Gastroesophageal sphincter (tissue), 3 donors: ENCODE data around the gene NFYC.

Experiments
- EP300 ChIP-seq: sonication (generic); formaldehyde crosslinking; IDR thresholded peaks from one replicate; pipeline ENCODE4 v1.6.1; 2017; ENCODE audit warnings: antibody characterized with exemption, mild to moderate bottlenecking
- POLR2A ChIP-seq, 2 donors: fragments of 450-650 bp; IDR thresholded peaks; one replicate each; pipeline ENCODE4 v1.6.1; 2017; ENCODE audit warnings: antibody characterized with exemption in 2 of 2, mild to moderate bottlenecking in 2 of 2, moderate library complexity in 1 of 2
- TF ChIP-seq, protein P1 (sequence below), 4 experiments: fragments of 200-600 bp in 2 of 4; fragments of 450-650 bp in 2 of 4; sonication (generic) in 1 of 4; IDR thresholded peaks; one replicate each; pipeline ENCODE4 v1.5.1; 2017 to 2019; ENCODE audit warnings: antibody characterized with exemption in 4 of 4, mild to moderate bottlenecking in 2 of 4, moderate library complexity in 2 of 4

DNA sequence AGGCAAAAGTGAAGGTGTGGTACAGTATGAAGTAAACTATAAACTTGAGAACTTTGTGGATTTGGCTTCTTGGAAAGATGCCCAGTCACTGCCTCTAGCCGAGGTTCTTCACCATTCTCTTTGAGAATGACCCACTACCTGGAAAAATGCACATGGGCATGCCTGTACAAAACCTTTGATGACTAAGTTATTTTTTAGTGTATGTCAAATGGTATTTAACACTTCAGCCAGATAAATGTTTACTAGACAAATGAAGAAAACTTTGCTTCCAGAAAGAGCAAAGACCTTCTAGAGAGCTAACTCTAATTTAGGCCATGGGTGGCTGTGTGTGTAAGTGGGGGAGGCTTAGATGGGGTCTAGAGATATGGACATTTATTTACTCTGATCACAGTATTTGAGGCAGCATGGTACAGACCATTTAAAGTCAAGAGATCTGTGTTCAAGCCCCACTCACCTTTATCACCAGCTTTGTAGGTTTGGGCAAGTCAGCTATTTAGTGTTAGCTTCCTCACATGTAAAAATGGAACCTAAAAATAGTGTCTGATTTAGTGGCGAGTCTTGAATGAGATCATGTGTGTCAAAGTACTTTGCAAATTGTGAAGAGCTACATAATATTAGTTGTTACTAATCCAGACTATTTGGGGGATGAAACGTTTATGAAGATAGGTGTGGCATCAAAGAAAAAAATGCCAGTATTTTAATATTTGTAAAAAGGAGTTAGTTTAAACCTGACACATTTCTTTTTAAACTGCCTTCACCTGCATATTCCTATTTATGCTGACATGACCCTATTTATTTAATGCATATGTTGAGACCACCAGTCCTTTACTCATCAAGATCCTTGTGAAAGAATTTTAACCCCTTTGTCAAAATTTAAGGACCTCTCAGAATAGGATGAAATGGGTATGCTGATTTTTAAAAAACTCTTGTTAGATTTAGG lies 20.2 kb downstream of the NFYC start:
- TF ChIP-seq, protein P1, sequence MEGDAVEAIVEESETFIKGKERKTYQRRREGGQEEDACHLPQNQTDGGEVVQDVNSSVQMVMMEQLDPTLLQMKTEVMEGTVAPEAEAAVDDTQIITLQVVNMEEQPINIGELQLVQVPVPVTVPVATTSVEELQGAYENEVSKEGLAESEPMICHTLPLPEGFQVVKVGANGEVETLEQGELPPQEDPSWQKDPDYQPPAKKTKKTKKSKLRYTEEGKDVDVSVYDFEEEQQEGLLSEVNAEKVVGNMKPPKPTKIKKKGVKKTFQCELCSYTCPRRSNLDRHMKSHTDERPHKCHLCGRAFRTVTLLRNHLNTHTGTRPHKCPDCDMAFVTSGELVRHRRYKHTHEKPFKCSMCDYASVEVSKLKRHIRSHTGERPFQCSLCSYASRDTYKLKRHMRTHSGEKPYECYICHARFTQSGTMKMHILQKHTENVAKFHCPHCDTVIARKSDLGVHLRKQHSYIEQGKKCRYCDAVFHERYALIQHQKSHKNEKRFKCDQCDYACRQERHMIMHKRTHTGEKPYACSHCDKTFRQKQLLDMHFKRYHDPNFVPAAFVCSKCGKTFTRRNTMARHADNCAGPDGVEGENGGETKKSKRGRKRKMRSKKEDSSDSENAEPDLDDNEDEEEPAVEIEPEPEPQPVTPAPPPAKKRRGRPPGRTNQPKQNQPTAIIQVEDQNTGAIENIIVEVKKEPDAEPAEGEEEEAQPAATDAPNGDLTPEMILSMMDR (IDR thresholded peaks at IDR 0.05): no peak
- TF ChIP-seq POLR2A (IDR thresholded peaks at IDR 0.05): no peak
- no peak for TF ChIP-seq EP300
